Panc1 (cell line): ENCODE results near the gene C1QTNF3.

ENCODE experiments used
- CTCF ChIP-seq: fragments of 450-650 bp; IDR thresholded peaks from 2 replicates; pipeline ENCODE4 v1.5.1; 2017; ENCODE audit warnings: mild to moderate bottlenecking
- POLR2AphosphoS5 ChIP-seq: IDR thresholded peaks from 2 replicates; pipeline ENCODE4 v1.6.1; 2012; ENCODE audit warnings: mild to moderate bottlenecking, low read depth, low read length, moderate library complexity
- REST ChIP-seq, 2 experiments: IDR thresholded peaks; 2 replicates each; pipeline ENCODE4 v1.6.1; 2011 to 2012; ENCODE audit warnings: low read depth in 2 of 2, control low read depth in 1 of 2, low read length in 1 of 2, mild to moderate bottlenecking in 1 of 2, moderate library complexity in 1 of 2; ENCODE audit not compliant: insufficient read depth in 1 of 2
- SIN3A ChIP-seq: IDR thresholded peaks from 2 replicates; pipeline ENCODE4 v1.6.1; 2012; ENCODE audit warnings: low read depth, mild to moderate bottlenecking, low read length, moderate library complexity, borderline replicate concordance; ENCODE audit not compliant: insufficient read depth
- TCF7L2 ChIP-seq: IDR thresholded peaks from 2 replicates; pipeline ENCODE4 v1.6.1; 2011; ENCODE audit warnings: mild to moderate bottlenecking, low read depth, low read length, inconsistent platforms

- no peak for TF ChIP-seq CTCF
- TF ChIP-seq POLR2AphosphoS5, result no peak
- no peak for TF ChIP-seq REST (IDR thresholded peaks at IDR 0.05; ENCODE audit: insufficient read depth in 1 of 2, low read depth in 2 of 2, low read length in 1 of 2)
- TF ChIP-seq SIN3A, result no peak
- no peak for TF ChIP-seq TCF7L2
Observed at GRCh38 chr5:33985447-33985846, 57.6 kb downstream of the C1QTNF3 start.
